HG02970 (cell line): Measurements from ENCODE around the gene ZC3H15.

Experiments
- ATAC-seq: cut with Tn5 transposase; IDR thresholded peaks from one replicate; pipeline ENCODE4 v1.9.1; 2021; ENCODE audit warnings: mild to moderate bottlenecking, moderate library complexity, moderate number of reproducible peaks; ENCODE audit not compliant: unreplicated experiment, low FRiP score

ZC3H15 gene

DNA sequence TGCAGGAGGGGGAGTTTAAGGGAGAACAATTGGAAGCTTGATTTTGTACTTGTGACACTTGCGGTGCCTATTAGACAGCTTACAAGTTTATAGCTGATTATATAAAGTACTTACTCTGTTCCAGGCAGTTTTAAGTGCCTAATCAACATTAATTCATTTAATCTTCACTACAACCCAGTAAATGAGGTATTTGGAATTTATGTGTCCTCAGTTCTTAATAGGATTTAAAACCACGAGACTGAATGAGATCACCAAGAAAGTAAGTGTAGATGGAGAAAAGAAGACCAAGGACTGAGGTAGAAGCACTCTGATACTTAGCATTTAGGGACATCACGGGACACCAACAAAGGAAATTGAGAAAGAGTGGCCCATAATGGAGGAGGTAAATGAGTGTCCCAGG is 49.8 kb downstream of the ZC3H15 start:
- ATAC-seq = no peak

DNA sequence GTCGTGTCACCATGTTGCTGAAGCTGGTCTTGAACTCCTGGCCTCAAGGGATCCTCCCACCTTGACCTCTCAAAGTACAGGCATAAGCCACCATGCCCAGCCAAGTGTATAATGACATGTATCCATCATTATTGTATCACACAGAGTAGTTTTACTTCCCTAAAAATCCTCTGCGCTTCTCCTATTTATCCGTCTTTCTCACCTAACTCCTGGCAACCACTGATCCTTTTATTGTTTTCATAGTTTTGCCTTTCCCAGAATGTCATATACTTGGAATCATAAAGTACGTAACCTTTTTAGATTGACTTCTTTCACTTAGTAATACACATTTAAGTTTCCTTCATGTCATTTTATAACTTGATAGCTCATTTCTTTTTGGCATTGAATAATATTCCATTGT is 51.0 kb downstream of the ZC3H15 start:
- no peak for ATAC-seq

DNA sequence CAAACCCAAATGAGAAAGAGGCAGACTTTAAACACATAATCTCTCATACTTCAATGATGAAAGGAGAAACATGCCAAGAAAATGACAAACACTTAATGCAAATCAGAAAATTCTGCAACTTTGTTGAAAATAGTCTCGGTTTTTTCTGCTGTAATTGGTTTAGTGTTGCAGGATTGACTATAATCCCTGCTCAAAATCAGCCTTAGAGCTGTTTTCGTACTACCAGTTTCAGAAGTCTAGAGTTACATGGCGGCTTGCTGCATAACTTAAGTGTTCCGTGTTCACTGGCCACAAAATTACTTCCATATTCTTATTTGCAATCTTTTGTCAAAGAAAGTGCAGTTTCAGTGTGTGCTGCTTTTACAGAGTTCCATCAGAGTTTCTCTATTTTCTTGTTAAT is 54.9 kb downstream of the ZC3H15 start:
- no peak for ATAC-seq

DNA sequence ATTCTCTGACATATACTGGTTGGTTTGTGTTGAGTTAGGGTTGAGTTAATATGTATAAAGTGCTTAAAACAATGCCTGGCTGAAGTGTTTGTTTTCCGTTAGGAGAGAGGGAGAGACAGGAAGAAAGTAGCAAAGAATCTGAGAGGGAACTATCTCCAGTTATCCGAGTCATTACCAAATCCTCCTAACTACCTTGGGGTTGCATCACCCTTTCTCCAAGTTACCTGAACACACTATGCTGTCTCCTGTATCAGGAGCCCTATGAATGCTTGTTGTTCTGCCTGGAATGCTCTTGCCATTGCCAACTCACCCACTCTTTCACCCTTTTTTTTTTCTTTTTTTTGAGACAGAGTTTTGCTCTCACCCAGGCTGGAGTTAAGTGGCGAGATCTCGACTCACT is 55.9 kb downstream of the ZC3H15 start:
- ATAC-seq = no peak

DNA sequence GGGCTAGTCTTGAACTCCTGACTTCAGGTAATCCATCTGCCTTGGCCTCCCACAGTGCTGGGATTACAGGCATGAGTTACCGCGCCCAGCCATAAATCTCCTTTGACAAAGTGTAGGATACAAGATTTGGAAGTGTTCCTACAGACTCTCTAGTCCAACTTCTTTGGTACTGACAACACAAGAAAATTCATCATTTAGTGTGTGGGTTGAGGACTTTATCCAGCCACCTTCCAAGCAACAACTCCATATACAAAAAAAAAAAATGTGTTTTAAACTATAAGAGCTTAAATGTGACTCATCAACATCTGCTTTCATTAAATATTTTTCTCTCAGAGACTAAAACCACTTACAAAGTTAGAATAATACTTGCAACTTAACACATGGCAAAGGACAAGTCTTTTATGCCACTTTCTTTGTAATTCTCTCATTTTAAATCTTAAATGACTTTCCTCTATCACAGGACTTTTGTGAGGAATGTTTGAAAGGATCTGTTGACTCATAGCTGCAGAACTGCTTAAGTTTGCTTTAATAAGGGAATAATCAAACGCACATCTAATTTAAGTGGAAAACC is 57.6 kb downstream of the ZC3H15 start:
- ATAC-seq = no peak

DNA sequence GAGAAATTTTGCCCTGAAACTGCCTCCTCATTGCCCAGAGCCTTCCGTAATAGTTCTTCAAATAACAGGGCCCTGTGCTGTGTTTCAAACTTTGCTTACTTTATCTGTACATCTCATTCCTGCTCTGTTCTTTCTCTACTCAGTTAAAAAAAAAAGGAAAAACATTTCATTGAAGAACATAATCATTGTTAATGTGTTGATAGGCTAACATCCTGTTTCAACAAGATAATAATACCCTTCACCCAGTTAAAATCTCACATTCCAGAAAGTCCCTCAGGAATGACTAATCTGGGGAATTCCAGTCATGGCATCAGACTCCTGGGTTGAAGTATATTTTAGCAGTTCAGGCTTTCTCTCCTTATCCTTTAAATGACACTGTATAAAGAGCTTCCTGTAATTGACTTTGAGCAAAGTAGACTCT is 58.2 kb downstream of the ZC3H15 start:
- ATAC-seq = no peak

DNA sequence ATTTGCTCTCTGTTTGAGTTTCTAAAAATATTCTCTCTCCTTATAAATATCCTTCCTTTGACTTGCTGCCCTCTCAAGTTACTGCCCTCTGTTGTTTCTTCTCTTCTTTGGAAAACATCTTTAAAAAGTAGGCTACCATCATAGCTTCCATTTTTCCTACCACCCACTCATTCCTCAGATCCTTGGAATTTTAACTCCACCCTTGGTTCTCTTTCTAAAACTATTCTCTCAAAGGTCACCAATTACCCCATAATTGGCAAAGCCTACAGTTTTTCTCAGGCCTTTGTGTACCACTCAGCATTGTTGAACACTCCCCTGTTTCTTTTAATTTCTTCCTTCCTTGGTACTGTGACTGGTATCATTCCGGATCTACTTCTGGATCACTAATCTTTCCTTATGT is 60.8 kb downstream of the ZC3H15 start:
- no peak for ATAC-seq

DNA sequence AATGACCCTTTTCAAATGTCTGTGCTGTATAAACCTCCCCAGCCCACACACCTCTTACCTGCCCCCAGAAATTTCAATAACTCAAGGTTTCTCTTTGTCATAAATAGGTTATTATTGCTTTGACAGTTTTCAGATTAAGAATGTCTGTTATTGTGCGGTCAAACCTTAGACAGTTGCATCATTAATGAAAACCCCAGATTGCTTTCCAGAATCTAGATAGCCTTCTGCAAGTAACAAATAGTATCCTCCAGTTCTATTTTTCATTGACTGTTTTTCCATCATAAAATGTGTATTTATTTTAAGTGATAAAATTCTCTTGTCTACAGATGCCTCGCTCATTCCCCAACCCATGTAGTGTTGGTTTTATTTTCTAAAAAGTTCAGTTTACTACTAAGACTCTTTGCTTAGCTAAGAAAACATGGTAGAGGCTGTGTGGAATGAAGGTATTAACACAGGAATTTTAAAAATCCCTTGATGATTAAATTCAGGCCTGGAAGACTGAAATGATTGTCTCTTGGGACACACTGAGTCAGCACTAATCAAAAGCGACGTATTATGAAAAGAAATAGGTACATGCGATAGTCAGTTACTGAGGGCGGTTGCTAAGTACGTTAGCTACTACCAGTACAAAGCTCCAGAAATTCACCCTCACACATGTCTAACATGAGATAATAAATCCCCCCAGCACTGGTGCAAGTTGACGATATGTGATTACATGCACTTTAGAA is 65.4 kb downstream of the ZC3H15 start:
- no peak for ATAC-seq

DNA sequence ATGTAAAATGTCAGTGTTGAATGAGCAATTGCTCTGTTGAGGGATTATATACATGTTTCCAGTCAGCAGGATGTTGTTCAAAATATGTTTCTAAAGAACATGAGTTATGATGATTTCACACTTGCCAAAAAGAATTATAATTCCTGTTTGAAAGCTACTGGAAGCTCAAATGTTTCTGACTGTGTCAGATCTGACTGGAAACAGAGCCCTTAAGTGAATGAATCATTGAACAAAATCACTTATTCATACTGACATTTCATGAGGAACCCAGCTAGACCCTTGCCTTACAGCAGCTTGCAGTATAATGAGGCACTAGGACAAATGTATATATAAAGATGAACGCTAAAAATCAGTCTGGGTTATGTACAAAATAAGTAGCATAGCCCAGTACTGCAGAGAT is 68.4 kb downstream of the ZC3H15 start:
- ATAC-seq = no peak

DNA sequence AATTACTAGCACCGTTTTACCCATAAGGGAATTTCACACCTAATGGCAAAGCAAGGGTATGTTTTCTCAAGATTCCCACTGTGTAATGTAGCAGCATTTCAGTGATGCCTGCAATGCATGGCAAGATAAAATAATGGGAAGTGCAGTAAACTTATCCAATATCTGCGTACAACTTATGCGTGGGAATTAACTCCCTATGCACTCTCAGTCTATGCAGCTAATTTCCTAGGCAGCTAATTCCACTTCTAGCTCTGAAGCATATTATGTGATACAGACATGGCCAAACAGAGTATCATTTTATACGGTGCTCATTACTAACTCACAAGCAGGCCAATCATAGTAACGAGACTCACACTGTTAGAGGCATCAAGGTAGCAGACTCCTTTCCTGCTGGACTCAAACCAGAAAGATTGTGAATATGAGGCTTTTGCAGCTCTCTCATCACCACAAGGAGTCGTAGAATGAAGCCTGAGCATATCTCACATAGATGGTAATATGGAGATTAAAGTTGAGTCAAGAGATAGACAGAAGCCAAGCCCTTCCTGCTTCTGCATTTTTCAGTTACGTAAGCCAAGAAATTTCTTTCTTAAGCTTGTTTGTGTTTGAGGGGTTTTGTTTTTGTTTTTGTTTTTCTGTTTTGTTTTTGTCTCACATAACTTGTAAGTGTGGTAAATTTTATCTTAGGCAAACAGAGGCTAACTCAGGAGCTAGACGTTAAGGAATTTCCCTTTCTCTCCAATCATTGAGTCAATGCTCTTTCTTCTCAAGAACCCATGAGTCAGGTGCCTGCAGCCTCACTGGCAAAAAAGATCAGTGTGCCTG is 69.0 kb downstream of the ZC3H15 start:
- ATAC-seq = no peak

DNA sequence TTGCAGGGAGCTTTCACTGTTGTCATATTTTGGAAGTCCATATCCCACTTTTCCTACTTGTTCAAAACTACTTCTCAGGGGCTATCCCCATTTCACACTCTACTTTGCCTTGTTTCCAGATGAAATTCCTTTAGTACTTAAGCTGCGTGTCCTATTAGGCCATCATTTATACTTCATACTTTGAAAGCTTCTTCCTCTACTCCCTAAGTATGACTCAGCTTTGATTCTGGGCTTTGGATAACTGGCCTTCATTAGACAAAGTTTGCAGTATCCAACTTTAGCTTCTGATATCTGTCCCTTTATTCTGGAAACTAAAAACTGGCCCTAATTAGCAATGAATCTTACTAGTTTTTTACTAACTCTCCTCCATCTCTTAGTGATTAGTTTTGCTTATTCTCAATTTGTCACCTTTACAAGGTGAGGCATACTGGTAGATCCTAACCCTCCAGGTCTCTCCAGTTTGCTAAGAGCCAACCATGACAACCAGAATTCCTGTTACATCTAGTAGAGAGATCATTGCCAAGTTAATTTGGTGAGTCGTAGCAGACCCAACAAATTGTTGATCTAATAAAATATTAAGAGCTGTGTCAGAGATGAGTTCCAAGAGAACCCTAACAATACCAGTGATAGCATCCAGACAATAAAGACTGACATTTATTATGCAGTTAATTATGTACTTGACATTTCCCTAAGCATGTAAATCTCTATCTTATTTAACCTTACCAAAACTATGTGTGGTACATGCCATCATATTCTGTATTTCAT is 72.6 kb downstream of the ZC3H15 start:
- ATAC-seq = no peak
